Peyer's patch (tissue), 4 donors: ENCODE data around the gene MATK. TPM values are rescaled to one million over a fixed set of nuclear protein-coding genes. Genes with fewer than 3 reads are reported as not detected.

Source experiments
- DNase-seq, 3 donors: peaks; one replicate each; pipeline ENCODE4 v3.0.0-alpha.2; 2017 to 2019
- H3K27ac ChIP-seq, 4 donors: fragments of 200-600 bp; sonication (generic); one replicate each; pipeline ENCODE4 v1.5.1; 2016 to 2019
- H3K27me3 ChIP-seq, 2 donors: fragments of 200-600 bp; sonication (generic); one replicate each; pipeline ENCODE4 v1.5.1; 2019
- H3K36me3 ChIP-seq, 3 donors: fragments of 200-600 bp; sonication (generic); one replicate each; pipeline ENCODE4 v1.5.1; 2016 to 2019
- H3K4me1 ChIP-seq, 4 donors: fragments of 200-600 bp; sonication (generic); one replicate each; pipeline ENCODE4 v1.5.1; 2016 to 2019
- H3K4me3 ChIP-seq, 4 donors: fragments of 200-600 bp; sonication (generic); 1 replicate in 3 of 4; 2 replicates in 1 of 4; pipeline ENCODE4 v1.5.1; 2016 to 2019; ENCODE audit warnings: mild to moderate bottlenecking in 1 of 4
- H3K9me3 ChIP-seq, 4 donors: fragments of 200-600 bp; sonication (generic); one replicate each; pipeline ENCODE4 v1.5.1; 2016 to 2019; ENCODE audit warnings: mild to moderate bottlenecking in 1 of 4
- CTCF ChIP-seq, 6 experiments: fragments of 450-650 bp in 4 of 6; fragments of 200-600 bp in 2 of 6; sonication (generic) in 1 of 6; IDR thresholded peaks; one replicate each; pipeline ENCODE4 v1.5.1; 2017 to 2019; ENCODE audit warnings: antibody characterized with exemption in 6 of 6, mild to moderate bottlenecking in 3 of 6, moderate library complexity in 1 of 6
- POLR2A ChIP-seq, 2 donors: fragments of 450-650 bp; IDR thresholded peaks; one replicate each; pipeline ENCODE4 v1.5.1; 2017; ENCODE audit warnings: antibody characterized with exemption in 2 of 2, mild to moderate bottlenecking in 2 of 2, moderate library complexity in 2 of 2
- total RNA-seq, 4 donors: library from RNA; depleted of rRNA; stranded (reverse); fragments of >200 nt; gene quantifications; one replicate each; pipeline ENCODE4 v1.1.0, GENCODE V29; 2016

MATK gene
- total RNA-seq, 4 donors from 2014 or later: 2.5 to 13.1 (median 5.6) TPM

DNA sequence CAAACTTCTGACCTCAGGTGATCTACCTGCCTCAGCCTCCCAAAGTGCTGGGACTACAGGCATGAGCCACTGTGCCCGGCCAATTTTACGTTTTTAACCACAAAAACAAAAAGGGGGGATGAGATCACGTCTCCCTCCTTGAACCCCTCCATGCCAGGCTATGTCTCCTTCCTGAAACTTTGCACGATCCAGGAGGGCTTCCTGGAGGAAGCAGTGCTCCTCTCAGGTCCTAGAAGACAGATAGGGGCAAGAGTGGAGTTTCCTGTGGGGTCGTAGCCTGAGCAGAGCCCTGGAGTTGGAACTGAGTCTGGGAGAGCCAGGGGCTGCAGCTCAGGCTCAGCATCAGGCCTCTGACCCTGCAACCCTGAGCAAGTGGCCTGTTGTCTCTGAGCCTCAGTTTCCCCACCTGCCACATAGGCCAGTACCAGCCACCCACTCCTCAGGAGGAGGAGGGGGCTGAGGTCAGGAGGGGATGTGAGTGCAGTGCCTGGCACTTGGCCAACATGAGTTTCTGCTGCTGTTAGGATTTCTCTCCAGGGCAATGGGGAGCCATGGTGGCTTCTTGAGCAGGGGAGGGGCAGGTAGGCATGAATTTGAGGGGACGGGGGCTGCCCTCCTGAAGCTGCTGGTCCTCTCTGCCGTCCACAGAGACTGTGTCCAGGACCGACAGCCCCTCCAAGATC lies 40.7 kb downstream of the MATK start:
- Histone ChIP-seq H3K4me1 (no peaks in the 10 kb centered on the region), H3K27me3 (no peaks in the 10 kb centered on the region), H3K36me3 (peaks cover 0 to 71% (median 0%) of the 10 kb centered on the region in 3 donors), H3K9me3 (no peaks in the 10 kb centered on the region), H3K27ac (no peak overlapping the region), H3K4me3 (no peak overlapping the region)
- TF ChIP-seq CTCF (IDR thresholded peaks at IDR 0.05): no peak
- TF ChIP-seq POLR2A (IDR thresholded peaks at IDR 0.05): no peak
- no peak for DNase-seq

GRCh38 chr19:3743486-3743885 lies 42.7 kb downstream of the MATK start:
- TF ChIP-seq POLR2A (IDR thresholded peaks at IDR 0.05) (no peak), CTCF (IDR thresholded peaks at IDR 0.05) (no peak)
- Histone ChIP-seq H3K9me3 (no peaks in the 10 kb centered on the region), H3K27ac (no peak overlapping the region), H3K36me3 (peaks cover 0 to 69% (median 5%) of the 10 kb centered on the region in 3 donors), H3K4me3 (no peak overlapping the region), H3K27me3 (no peaks in the 10 kb centered on the region), H3K4me1 (no peaks in the 10 kb centered on the region)
- no peak for DNase-seq

DNA sequence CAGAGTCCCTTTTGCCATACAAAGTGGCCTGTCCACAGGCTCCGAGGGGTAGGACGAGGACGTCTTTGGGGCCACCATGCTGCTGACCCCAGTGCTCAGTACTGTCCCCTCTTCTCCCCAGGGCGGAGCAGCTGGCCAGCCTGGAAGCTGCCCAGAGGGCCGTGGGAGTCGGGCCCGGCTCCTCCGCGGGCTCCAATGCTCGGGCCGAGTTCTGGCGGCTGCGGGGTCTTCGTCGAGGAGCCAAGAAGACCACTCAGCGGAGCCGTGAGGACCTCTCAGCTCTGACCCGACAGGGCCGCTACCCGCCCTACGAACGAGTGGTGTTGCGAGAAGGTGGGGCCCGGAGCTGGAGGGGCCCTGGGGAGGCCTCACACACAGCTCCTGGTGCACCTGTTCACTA lies 45.8 kb downstream of the MATK start:
- Histone ChIP-seq H3K4me3 (no peak overlapping the region), H3K27me3 (no peaks in the 10 kb centered on the region), H3K4me1 (no peaks in the 10 kb centered on the region), H3K36me3 (peaks cover 0 to 66% (median 5%) of the 10 kb centered on the region in 3 donors), H3K27ac (no peak overlapping the region), H3K9me3 (no peaks in the 10 kb centered on the region)
- no peak for DNase-seq
- no peak for TF ChIP-seq POLR2A (IDR thresholded peaks at IDR 0.05)
- no peak for TF ChIP-seq CTCF (IDR thresholded peaks at IDR 0.05)

DNA sequence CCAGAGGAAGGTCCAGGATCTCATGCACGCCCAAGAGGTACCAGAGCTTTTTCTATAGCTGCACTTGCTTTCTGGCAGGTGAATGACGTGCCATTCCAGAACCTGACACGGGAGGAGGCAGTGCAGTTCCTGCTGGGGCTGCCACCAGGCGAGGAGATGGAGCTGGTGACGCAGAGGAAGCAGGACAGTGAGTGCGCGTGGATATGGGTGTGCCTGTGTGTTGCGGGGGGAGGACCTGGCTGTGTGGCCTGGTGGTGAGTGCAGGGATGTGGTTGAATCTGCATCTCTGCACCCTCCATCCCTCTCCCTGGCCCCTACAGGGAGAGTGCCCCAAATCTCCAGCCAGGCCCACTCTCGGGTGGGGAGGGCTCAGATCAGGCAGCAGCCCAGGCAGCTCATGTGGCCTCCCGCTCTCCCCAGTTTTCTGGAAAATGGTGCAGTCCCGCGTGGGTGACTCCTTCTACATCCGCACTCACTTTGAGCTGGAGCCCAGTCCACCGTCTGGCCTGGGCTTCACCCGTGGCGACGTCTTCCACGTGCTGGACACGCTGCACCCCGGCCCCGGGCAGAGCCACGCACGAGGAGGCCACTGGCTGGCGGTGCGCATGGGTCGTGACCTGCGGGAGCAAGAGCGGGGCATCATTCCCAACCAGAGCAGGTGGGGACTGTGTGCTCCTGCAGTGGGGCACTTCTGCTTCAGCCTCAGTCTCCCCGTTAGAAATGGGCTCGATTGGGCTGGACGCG lies 47.5 kb downstream of the MATK start:
- Histone ChIP-seq H3K4me1 (no peaks in the 10 kb centered on the region), H3K9me3 (no peaks in the 10 kb centered on the region), H3K36me3 (peaks cover 0 to 77% (median 5%) of the 10 kb centered on the region in 3 donors), H3K4me3 (no peak overlapping the region), H3K27me3 (no peaks in the 10 kb centered on the region), H3K27ac (no peak overlapping the region)
- no peak for TF ChIP-seq CTCF (IDR thresholded peaks at IDR 0.05)
- TF ChIP-seq POLR2A (IDR thresholded peaks at IDR 0.05): no peak
- DNase-seq: no peak

- Histone ChIP-seq H3K36me3 (peaks cover 0 to 69% (median 5%) of the 10 kb centered on the region in 3 donors), H3K9me3 (no peaks in the 10 kb centered on the region), H3K4me3 (no peak overlapping the region), H3K27ac (no peak overlapping the region), H3K4me1 (no peaks in the 10 kb centered on the region), H3K27me3 (no peaks in the 10 kb centered on the region)
- no peak for TF ChIP-seq POLR2A (IDR thresholded peaks at IDR 0.05)
- TF ChIP-seq CTCF (IDR thresholded peaks at IDR 0.05): no peak
- no peak for DNase-seq
Measured at GRCh38 chr19:3737487-3738205, 48.5 kb downstream of the MATK start.
